Stomach (tissue), 4 donors: ENCODE results near the gene H2BW2.

Experiments
- CTCF ChIP-seq, 7 experiments: fragments of 450-650 bp in 4 of 7; fragments of 200-600 bp in 3 of 7; sonication (generic) in 3 of 7; IDR thresholded peaks; one replicate each; pipeline ENCODE4 v1.5.1; 2016 to 2019; ENCODE audit warnings: antibody characterized with exemption in 7 of 7, control low read depth in 2 of 7, mild to moderate bottlenecking in 1 of 7
- POLR2AphosphoS5 ChIP-seq, 3 donors: sonication (generic); formaldehyde crosslinking; IDR thresholded peaks; one replicate each; pipeline ENCODE4 v1.6.1; 2016; ENCODE audit warnings: antibody characterized with exemption in 3 of 3

- TF ChIP-seq CTCF (IDR thresholded peaks at IDR 0.05) (no peak), POLR2AphosphoS5 (IDR thresholded peaks at IDR 0.05) (no peak)
Measured at GRCh38 chrX:104041003-104041402, 1.2 kb downstream of the H2BW2 start.
